Ectodermal cell (in vitro differentiated cells): Measurements from ENCODE around the gene KCNE4.

Experiments
- H3K27ac ChIP-seq: 2 replicates; pipeline ENCODE4 v1.7.0; 2013; ENCODE audit warnings: mild to moderate bottlenecking, low read depth, low read length; ENCODE audit not compliant: insufficient read depth, poor library complexity, severe bottlenecking
- H3K27me3 ChIP-seq: 2 replicates; pipeline ENCODE4 v1.7.0; 2013; ENCODE audit warnings: mild to moderate bottlenecking, low read length; ENCODE audit not compliant: insufficient read depth, control insufficient read depth, poor library complexity, severe bottlenecking
- H3K36me3 ChIP-seq: one replicate; pipeline ENCODE4 v1.7.0; 2013; ENCODE audit warnings: low read length; ENCODE audit not compliant: control insufficient read depth, insufficient read depth
- H3K4me1 ChIP-seq: one replicate; pipeline ENCODE4 v1.7.0; 2013; ENCODE audit warnings: low read length; ENCODE audit not compliant: control insufficient read depth, insufficient read depth
- H3K4me3 ChIP-seq: 2 replicates; pipeline ENCODE4 v1.7.0; 2013; ENCODE audit warnings: low read depth, low read length, control low read depth; ENCODE audit not compliant: insufficient read depth
- H3K9me3 ChIP-seq: 2 replicates; pipeline ENCODE4 v1.7.0; 2013; ENCODE audit warnings: mild to moderate bottlenecking, low read length, moderate library complexity; ENCODE audit not compliant: control insufficient read depth
- WGBS, 2 experiments: methylation state at CpG; one replicate each; pipeline ENCODE4 v1.1.7; 2013; ENCODE audit warnings: missing lambda C conversion rate in 2 of 2; 5-methylcytosine and 5-hydroxymethylcytosine counted together

KCNE4 gene

GRCh38 chr2:223083402-223084070 lies 31.5 kb downstream of the KCNE4 start:
- H3K4me3 ChIP-seq: no peak overlapping the region
- WGBS, 2 experiments: 69 to 70% methylated on average over 7 of the region's 7 CpGs
- H3K9me3 ChIP-seq: no peaks in the 10 kb centered on the region
- H3K27ac ChIP-seq: no peak overlapping the region
- no peaks in the 10 kb centered on the region for H3K27me3 ChIP-seq
- no peaks in the 10 kb centered on the region for H3K4me1 ChIP-seq
- no peaks in the 10 kb centered on the region for H3K36me3 ChIP-seq

DNA sequence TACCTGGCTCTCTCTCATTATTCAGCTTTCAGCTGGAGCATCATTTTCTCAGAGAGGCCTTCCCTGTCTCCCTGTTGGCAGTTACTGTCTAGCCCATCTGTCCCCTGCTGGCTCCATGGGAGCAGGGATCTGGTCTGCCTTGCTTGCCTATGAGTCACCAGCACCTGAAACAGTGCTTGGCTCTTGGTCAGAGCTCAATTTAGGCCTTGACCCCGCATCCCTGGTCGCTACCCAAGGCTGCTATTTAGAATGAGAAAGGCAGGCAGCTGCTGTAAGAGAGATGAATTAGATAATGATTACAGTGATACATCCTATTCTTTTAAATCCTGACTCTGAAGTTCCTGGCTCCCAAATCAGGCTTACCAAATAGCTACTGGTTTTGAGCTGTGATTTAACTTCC lies 32.9 kb downstream of the KCNE4 start:
- H3K9me3 ChIP-seq: no peaks in the 10 kb centered on the region
- H3K36me3 ChIP-seq: no peaks in the 10 kb centered on the region
- H3K4me1 ChIP-seq: no peaks in the 10 kb centered on the region
- no peaks in the 10 kb centered on the region for H3K27me3 ChIP-seq
- WGBS, 2 experiments: 51 to 69% methylated on average over 2 of the region's 2 CpGs
- no peak overlapping the region for H3K4me3 ChIP-seq
- no peak overlapping the region for H3K27ac ChIP-seq

DNA sequence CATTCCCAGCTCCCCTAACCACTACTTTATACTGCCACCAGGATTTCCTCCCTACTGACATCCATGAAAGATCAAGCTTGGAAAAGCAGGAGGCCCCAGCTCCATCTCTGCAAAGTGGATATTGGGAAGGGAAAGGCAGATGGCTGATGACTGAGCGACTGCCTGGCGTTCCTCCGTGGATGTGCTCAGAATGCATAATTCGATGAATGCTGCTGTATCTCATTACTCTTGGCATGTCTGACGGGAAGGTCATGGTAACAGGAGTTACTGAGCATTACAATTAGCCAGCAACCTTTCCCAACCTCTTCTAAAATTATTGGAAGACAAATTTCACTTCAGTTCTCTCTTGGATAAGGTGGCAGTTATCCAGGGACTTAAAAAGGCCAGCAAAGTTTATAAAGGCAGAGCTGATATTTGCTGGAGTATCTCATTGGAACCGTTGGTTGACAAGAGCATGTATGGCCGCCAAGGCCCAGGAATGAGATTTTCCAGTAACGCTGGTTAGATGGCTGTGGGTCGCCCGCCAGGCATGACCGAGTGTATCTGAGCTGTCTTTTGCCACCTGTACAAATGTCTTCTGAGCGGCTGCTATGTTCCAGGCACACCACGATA lies 34.5 kb downstream of the KCNE4 start:
- 95% methylated on average over 13 of the region's 13 CpGs for WGBS, 2 experiments
- Histone ChIP-seq H3K9me3 (no peaks in the 10 kb centered on the region), H3K4me3 (no peak overlapping the region), H3K4me1 (no peaks in the 10 kb centered on the region), H3K36me3 (no peaks in the 10 kb centered on the region), H3K27me3 (no peaks in the 10 kb centered on the region), H3K27ac (no peak overlapping the region)

GRCh38 chr2:223087466-223087865 lies 35.5 kb downstream of the KCNE4 start:
- Histone ChIP-seq H3K4me1 (peaks cover 3% of the 10 kb centered on the region), H3K4me3 (no peak overlapping the region), H3K27ac (no peak overlapping the region), H3K9me3 (no peaks in the 10 kb centered on the region), H3K27me3 (no peaks in the 10 kb centered on the region), H3K36me3 (no peaks in the 10 kb centered on the region)
- 94 to 100% methylated on average over 2 to 4 of the region's 5 CpGs for WGBS, 2 experiments

DNA sequence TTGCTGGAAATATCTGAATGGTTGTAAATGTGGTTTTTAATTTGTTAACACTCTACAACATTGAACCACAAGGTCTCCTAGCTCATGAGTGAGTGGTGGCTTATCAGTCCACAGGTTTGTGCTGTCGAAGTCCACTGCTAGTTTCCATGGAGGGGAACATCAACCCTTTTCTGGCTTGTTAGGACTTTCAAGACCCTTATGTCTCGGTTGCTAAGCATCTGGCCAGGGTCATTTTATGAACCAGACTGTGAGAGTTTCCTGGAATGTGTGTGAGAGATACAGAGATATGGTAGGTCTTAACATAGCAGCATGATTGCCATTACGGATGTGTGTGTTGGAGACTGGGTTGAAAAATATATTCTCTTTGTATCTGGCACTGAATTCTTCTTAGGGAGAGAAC lies 36.9 kb downstream of the KCNE4 start:
- no peaks in the 10 kb centered on the region for H3K36me3 ChIP-seq
- no peak overlapping the region for H3K27ac ChIP-seq
- H3K4me3 ChIP-seq: no peak overlapping the region
- no peaks in the 10 kb centered on the region for H3K27me3 ChIP-seq
- WGBS, 2 experiments: 90 to 95% methylated on average over 3 of the region's 3 CpGs
- no peaks in the 10 kb centered on the region for H3K9me3 ChIP-seq
- peaks cover 6% of the 10 kb centered on the region for H3K4me1 ChIP-seq

DNA sequence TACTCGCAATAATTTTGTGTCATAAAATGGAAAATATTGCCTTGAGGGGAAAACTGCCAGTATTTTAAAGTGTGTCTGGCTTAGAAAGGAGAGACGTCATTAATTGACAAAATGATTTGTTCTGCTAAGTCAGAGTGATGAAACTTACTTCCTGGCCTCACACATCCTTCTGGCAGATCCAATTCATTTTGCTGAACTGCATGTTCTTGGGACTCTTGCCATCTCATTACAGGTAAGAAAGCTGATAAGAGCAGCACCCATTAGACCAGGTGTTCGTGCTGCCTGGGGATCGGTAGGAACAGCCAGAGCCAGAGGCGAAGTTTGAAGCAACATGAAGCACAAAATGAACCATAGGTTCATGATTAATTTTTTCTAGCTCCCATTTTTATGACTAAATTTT lies 38.0 kb downstream of the KCNE4 start:
- Histone ChIP-seq H3K9me3 (no peaks in the 10 kb centered on the region), H3K27me3 (no peaks in the 10 kb centered on the region), H3K36me3 (no peaks in the 10 kb centered on the region), H3K27ac (no peak overlapping the region), H3K4me1 (peaks cover 6% of the 10 kb centered on the region), H3K4me3 (no peak overlapping the region)
- WGBS, 2 experiments: 91 to 93% methylated on average over 5 of the region's 5 CpGs

GRCh38 chr2:223090540-223091235 lies 38.7 kb downstream of the KCNE4 start:
- WGBS, 2 experiments: 89 to 94% methylated on average over 1 of the region's 1 CpG
- Histone ChIP-seq H3K9me3 (no peaks in the 10 kb centered on the region), H3K36me3 (no peaks in the 10 kb centered on the region), H3K27me3 (no peaks in the 10 kb centered on the region), H3K4me3 (no peak overlapping the region), H3K27ac (no peak overlapping the region), H3K4me1 (peaks cover 6% of the 10 kb centered on the region)

GRCh38 chr2:223092667-223093066 lies 40.7 kb downstream of the KCNE4 start:
- Histone ChIP-seq H3K4me3 (no peak overlapping the region), H3K27me3 (no peaks in the 10 kb centered on the region), H3K27ac (no peak overlapping the region), H3K4me1 (peaks cover 6% of the 10 kb centered on the region), H3K9me3 (no peaks in the 10 kb centered on the region), H3K36me3 (no peaks in the 10 kb centered on the region)
- 95% methylated on average over 3 to 4 of the region's 4 CpGs for WGBS, 2 experiments

GRCh38 chr2:223093436-223094241 lies 41.6 kb downstream of the KCNE4 start:
- no peak overlapping the region for H3K27ac ChIP-seq
- H3K4me1 ChIP-seq: peaks cover 6% of the 10 kb centered on the region

GRCh38 chr2:223095207-223095606 lies 43.2 kb downstream of the KCNE4 start:
- no peaks in the 10 kb centered on the region for H3K36me3 ChIP-seq
- peaks cover 6% of the 10 kb centered on the region for H3K4me1 ChIP-seq
- H3K9me3 ChIP-seq: no peaks in the 10 kb centered on the region
- H3K4me3 ChIP-seq: no peak overlapping the region
- 88 to 100% methylated on average over 1 of the region's 1 CpG for WGBS, 2 experiments
- H3K27ac ChIP-seq: no peak overlapping the region
- H3K27me3 ChIP-seq: no peaks in the 10 kb centered on the region

More at GRCh38 chr2:223093436-223094241, 41.6 kb downstream of the KCNE4 start:
- no peaks in the 10 kb centered on the region for H3K9me3 ChIP-seq
- WGBS, 2 experiments: 66% methylated on average over 7 of the region's 7 CpGs
- no peak overlapping the region for H3K4me3 ChIP-seq
- no peaks in the 10 kb centered on the region for H3K27me3 ChIP-seq
- H3K36me3 ChIP-seq: no peaks in the 10 kb centered on the region
